Effector memory CD8-positive, alpha-beta T cell (primary cell): ENCODE results near the gene CDHR3.
"Not testable (repeated sequence)": the region's sequence is repeated elsewhere in the genome, so short reads cannot be mapped to it uniquely, and the experiment has no call there.

Experiments
- ATAC-seq: fragments of 150-1000 bp; cut with Tn5 transposase; replicated peaks from 2 replicates; pipeline ENCODE4 v1.10.0; 2021; ENCODE audit warnings: mild to moderate bottlenecking, moderate library complexity
- DNase-seq, 3 experiments: peaks; one replicate each; pipeline ENCODE4 v3.0.0; 2021
- H3K27ac Mint-ChIP-seq, 2 donors: one replicate each; pipeline ENCODE4 v1.8.0; 2022; ENCODE audit warnings: mild to moderate bottlenecking in 2 of 2, mixed read lengths in 2 of 2, moderate library complexity in 2 of 2
- H3K27me3 Mint-ChIP-seq, 2 donors: one replicate each; pipeline ENCODE4 v1.8.0; 2022; ENCODE audit warnings: mixed read lengths in 2 of 2
- H3K36me3 Mint-ChIP-seq: one replicate; pipeline ENCODE4 v1.8.0; 2022; ENCODE audit warnings: mild to moderate bottlenecking, moderate library complexity, mixed read lengths; ENCODE audit not compliant: insufficient read depth
- H3K4me1 Mint-ChIP-seq, 2 donors: one replicate each; pipeline ENCODE4 v1.8.0; 2022; ENCODE audit warnings: low read depth in 2 of 2, mixed read lengths in 2 of 2
- H3K4me3 Mint-ChIP-seq, 2 donors: one replicate each; pipeline ENCODE4 v1.8.0; 2022; ENCODE audit warnings: mild to moderate bottlenecking in 2 of 2, mixed read lengths in 2 of 2, moderate library complexity in 2 of 2
- H3K9me3 Mint-ChIP-seq, 2 donors: one replicate each; pipeline ENCODE4 v1.8.0; 2022; ENCODE audit warnings: mixed read lengths in 2 of 2

The CDHR3 gene

DNA sequence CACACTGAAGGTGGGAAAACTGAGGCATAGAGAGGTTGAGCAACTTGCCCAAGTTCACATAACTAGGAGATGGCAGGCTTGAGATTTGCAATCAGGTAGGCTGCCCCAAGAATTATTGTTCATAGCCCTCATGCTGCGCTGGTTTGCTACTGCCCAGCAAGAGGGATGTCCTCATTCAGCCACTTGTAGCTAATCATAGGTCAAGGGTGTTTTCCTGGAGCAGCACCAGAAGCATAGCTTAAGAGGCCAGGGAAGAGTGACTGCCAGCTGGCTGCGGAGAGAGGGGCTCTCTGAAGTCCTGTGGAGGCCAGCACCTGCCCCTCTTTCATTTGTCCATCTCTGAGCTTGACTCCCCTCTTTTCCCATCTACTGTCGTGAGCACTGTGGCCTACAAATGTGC is 15.0 kb downstream of the CDHR3 start:
- Mint-ChIP-seq H3K4me3 (no peak overlapping the region), H3K27me3 (peaks cover 0 to 33% of the 10 kb centered on the region in 2 donors)

DNA sequence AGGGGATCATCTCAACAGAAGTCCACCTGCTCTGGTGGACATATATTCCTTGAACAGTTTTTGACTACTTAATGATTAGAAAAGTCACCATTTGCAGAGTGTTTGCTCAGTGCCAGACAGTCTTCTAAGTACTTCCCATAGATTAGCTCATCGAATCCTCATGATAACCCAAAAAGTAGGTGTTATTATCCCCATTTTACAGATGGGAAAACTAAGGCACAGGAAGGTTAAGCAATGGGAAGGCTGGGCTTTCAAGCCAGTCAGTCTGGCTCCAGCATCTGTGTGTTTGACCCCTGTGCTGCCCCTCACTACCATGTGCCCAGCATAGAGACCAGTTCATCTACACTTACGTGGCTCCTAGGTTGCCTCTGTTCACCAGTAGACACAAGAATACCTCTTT is 15.9 kb downstream of the CDHR3 start:
- ATAC-seq (no peak), DNase-seq (no peak)
- H3K36me3 Mint-ChIP-seq, result no peaks in the 10 kb centered on the region
- no peaks in the 10 kb centered on the region for H3K9me3 Mint-ChIP-seq
- no peak overlapping the region for H3K4me3 Mint-ChIP-seq
- no peaks in the 10 kb centered on the region for H3K4me1 Mint-ChIP-seq
- H3K27me3 Mint-ChIP-seq, result peaks cover 6 to 35% of the 10 kb centered on the region in 2 donors
- H3K27ac Mint-ChIP-seq, result no peak overlapping the region

More for the DNA sequence above, 15.0 kb downstream of the CDHR3 start:
- ATAC-seq, result no peak
- Mint-ChIP-seq H3K36me3 (no peaks in the 10 kb centered on the region), H3K9me3 (no peaks in the 10 kb centered on the region), H3K27ac (no peak overlapping the region), H3K4me1 (no peaks in the 10 kb centered on the region)
- no peak for DNase-seq

DNA sequence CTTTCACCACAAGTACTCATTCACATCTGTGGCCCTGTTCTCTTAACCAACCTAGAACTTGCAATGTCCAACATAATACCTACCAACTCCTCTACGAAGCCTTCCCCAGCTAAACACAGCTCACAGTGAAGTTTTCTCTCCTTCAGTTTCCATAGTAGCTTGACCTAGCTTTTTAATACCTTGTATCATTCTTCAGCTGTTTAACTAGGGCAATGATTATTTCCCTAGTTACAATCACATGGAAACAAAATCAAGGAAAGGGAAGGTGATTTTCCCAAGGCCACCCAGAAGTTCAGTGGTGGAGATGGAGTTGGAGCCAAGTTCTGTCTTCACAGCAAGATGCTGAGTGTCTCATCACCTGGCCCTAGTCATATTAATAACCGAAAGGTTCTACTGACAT is 16.3 kb downstream of the CDHR3 start:
- ATAC-seq (no peak), DNase-seq (no peak)
- Mint-ChIP-seq H3K9me3 (no peaks in the 10 kb centered on the region), H3K27ac (no peak overlapping the region), H3K4me3 (no peak overlapping the region), H3K36me3 (no peaks in the 10 kb centered on the region), H3K27me3 (peaks cover 6 to 39% of the 10 kb centered on the region in 2 donors), H3K4me1 (no peaks in the 10 kb centered on the region)

DNA sequence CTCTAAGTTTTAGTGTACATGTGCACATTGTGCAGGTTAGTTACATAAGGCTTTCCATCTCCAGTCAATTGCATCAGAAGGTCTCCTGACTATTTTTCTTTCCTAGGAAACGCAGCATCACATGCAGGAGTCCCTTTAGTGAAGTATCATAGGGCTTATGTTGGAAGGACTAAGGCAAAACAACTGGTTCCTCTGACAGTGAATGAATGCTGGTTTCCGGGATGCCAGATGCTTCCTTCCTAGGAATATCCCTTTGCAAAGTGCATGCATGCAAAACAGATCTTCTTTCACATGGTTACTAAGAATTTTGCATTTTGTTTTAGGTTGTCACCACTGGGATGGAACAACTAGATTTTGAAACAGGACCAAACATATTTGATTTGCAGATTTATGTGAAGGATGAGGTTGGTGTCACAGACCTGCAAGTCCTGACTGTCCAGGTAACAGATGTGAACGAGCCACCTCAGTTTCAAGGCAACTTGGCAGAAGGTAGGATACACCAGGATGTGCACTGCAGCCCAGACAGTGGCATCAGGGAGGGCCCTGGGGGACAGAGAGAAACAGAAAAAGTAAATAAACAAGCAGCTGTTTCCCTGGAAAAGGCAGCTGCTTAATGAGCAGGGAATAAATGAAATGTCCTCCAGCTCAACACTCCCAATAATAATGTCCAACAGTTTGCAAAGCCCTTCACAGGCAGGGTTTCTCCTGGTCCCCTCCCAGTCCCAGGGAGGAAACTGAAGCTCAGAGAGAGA is 17.8 kb downstream of the CDHR3 start:
- ATAC-seq (no peak), DNase-seq (no peak)
- Mint-ChIP-seq H3K9me3 (no peaks in the 10 kb centered on the region), H3K36me3 (no peaks in the 10 kb centered on the region), H3K27ac (no peak overlapping the region), H3K4me1 (no peaks in the 10 kb centered on the region), H3K27me3 (peaks cover 6 to 48% of the 10 kb centered on the region in 2 donors), H3K4me3 (no peak overlapping the region)

GRCh38 chr7:105982388-105982787 is 19.3 kb downstream of the CDHR3 start:
- no peak overlapping the region for H3K27ac Mint-ChIP-seq
- DNase-seq, result no peak
- no peaks in the 10 kb centered on the region for H3K4me1 Mint-ChIP-seq
- H3K36me3 Mint-ChIP-seq, result no peaks in the 10 kb centered on the region
- peaks cover 13 to 64% of the 10 kb centered on the region in 2 donors for H3K27me3 Mint-ChIP-seq
- ATAC-seq, result no peak
- H3K9me3 Mint-ChIP-seq, result no peaks in the 10 kb centered on the region
- no peak overlapping the region for H3K4me3 Mint-ChIP-seq

DNA sequence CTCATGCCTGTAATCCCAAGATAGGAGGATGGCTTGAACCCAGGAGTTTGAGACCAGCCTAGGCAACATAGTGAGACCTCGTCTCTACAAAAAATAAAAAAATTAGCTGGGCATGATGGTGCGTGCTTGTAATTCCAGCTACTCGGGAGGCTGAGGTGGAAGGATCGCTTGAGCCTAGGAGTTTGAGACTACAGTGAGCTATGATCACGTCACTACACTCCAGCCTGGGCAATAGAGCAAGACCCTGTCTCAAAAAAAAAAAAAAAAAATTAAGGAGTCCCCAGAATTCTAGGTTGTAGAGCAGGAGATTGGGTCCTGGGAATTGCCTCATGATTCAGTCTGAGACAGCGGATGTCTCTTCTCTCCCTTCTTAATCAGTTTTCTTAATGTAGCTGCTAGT is 21.7 kb downstream of the CDHR3 start:
- H3K9me3 Mint-ChIP-seq, ATAC-seq: not testable (repeated sequence)

GRCh38 chr7:105985229-105985628 is 22.2 kb downstream of the CDHR3 start:
- no peaks in the 10 kb centered on the region for H3K36me3 Mint-ChIP-seq
- no peak for ATAC-seq
- no peaks in the 10 kb centered on the region for H3K9me3 Mint-ChIP-seq
- H3K27ac Mint-ChIP-seq, result no peak overlapping the region
- DNase-seq, result no peak
- peaks cover 13 to 75% of the 10 kb centered on the region in 2 donors for H3K27me3 Mint-ChIP-seq
- H3K4me3 Mint-ChIP-seq, result no peak overlapping the region
- no peaks in the 10 kb centered on the region for H3K4me1 Mint-ChIP-seq

More for the DNA sequence above, 21.7 kb downstream of the CDHR3 start:
- peaks cover 13 to 71% of the 10 kb centered on the region in 2 donors for H3K27me3 Mint-ChIP-seq
- not testable (repeated sequence) for DNase-seq, H3K36me3 Mint-ChIP-seq, H3K4me3 Mint-ChIP-seq, H3K27ac Mint-ChIP-seq, H3K4me1 Mint-ChIP-seq

GRCh38 chr7:105985672-105986215 is 22.7 kb downstream of the CDHR3 start:
- Mint-ChIP-seq H3K36me3 (no peaks in the 10 kb centered on the region), H3K27me3 (peaks cover 13 to 72% of the 10 kb centered on the region in 2 donors), H3K9me3 (no peaks in the 10 kb centered on the region), H3K4me3 (no peak overlapping the region), H3K27ac (no peak overlapping the region), H3K4me1 (no peaks in the 10 kb centered on the region)
- ATAC-seq (no peak), DNase-seq (no peak)

- Mint-ChIP-seq H3K4me1 (no peaks in the 10 kb centered on the region), H3K27me3 (peaks cover 13 to 59% of the 10 kb centered on the region in 2 donors), H3K36me3 (no peaks in the 10 kb centered on the region), H3K9me3 (no peaks in the 10 kb centered on the region), H3K4me3 (no peak overlapping the region), H3K27ac (no peak overlapping the region)
- no peak for DNase-seq
- no peak for ATAC-seq
These were observed 24.0 kb downstream of the CDHR3 start for GRCh38 chr7:105987046-105987445.

GRCh38 chr7:105988276-105988675 is 25.2 kb downstream of the CDHR3 start:
- no peak for ATAC-seq
- Mint-ChIP-seq H3K4me1 (no peaks in the 10 kb centered on the region), H3K36me3 (no peaks in the 10 kb centered on the region), H3K4me3 (no peak overlapping the region), H3K27me3 (peaks cover 13 to 47% of the 10 kb centered on the region in 2 donors), H3K27ac (no peak overlapping the region), H3K9me3 (no peaks in the 10 kb centered on the region)
- DNase-seq, result no peak

DNA sequence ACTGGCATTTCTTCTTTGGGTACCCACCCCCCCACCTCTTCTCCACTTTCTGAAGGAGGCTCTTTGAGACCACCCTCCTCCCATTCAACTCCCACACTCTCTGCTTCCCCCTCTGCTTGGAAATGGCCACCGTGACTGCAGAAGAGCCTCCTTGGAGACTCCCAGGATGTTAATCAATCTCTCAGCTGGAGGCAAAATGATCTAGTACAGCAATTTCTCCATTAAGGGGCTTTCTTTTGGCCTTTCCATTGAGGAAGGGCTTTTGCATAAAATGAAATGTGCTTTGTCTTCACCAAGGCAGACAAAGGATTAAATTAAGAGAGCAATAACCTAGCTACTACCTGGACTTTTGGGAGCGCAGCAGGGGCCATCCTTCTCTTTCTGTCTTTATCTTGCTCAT is 26.1 kb downstream of the CDHR3 start:
- H3K27ac Mint-ChIP-seq, result no peak overlapping the region
- H3K36me3 Mint-ChIP-seq, result no peaks in the 10 kb centered on the region
- DNase-seq (no peak), ATAC-seq (no peak)
- H3K4me1 Mint-ChIP-seq, result no peaks in the 10 kb centered on the region
- no peaks in the 10 kb centered on the region for H3K9me3 Mint-ChIP-seq
- H3K4me3 Mint-ChIP-seq, result no peak overlapping the region
- peaks cover 7 to 38% of the 10 kb centered on the region in 2 donors for H3K27me3 Mint-ChIP-seq

GRCh38 chr7:105989686-105990085 is 26.6 kb downstream of the CDHR3 start:
- Mint-ChIP-seq H3K27ac (no peak overlapping the region), H3K27me3 (peaks cover 7 to 34% of the 10 kb centered on the region in 2 donors), H3K4me1 (no peaks in the 10 kb centered on the region), H3K36me3 (no peaks in the 10 kb centered on the region), H3K9me3 (no peaks in the 10 kb centered on the region), H3K4me3 (no peak overlapping the region)
- no peak for ATAC-seq
- DNase-seq, result no peak

DNA sequence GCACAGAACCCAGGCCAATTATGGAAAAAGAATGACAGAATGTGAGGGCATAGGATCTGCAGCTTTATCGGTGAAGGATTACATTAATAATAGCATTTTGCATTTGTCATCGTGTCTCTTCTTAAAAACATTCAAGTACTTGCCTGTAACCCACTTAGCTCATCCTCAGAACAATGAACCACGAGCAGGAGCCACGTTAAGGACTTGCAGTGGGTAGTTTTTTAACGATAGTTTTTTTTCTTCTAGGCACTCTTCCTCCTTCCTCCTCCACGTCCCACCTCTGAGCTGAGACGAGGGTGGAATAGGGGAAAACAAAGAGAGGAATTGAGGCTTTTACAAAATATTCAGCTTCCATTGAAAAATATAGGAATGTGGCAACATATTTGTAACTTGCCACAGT is 27.1 kb downstream of the CDHR3 start:
- DNase-seq (no peak), ATAC-seq (no peak)
- H3K9me3 Mint-ChIP-seq, result no peaks in the 10 kb centered on the region
- no peaks in the 10 kb centered on the region for H3K4me1 Mint-ChIP-seq
- H3K27ac Mint-ChIP-seq, result no peak overlapping the region
- H3K27me3 Mint-ChIP-seq, result peaks cover 7 to 33% of the 10 kb centered on the region in 2 donors
- no peak overlapping the region for H3K4me3 Mint-ChIP-seq
- no peaks in the 10 kb centered on the region for H3K36me3 Mint-ChIP-seq

GRCh38 chr7:105990727-105991453 is 27.8 kb downstream of the CDHR3 start:
- ATAC-seq (no peak), DNase-seq (no peak)
- peaks cover 7 to 34% of the 10 kb centered on the region in 2 donors for H3K27me3 Mint-ChIP-seq
- no peak overlapping the region for H3K27ac Mint-ChIP-seq
- no peaks in the 10 kb centered on the region for H3K4me1 Mint-ChIP-seq
- H3K36me3 Mint-ChIP-seq, result no peaks in the 10 kb centered on the region
- no peaks in the 10 kb centered on the region for H3K9me3 Mint-ChIP-seq
- H3K4me3 Mint-ChIP-seq, result no peak overlapping the region
